GM18520 (cell line): ENCODE data around the gene CHIA.
"Not testable (repeated sequence)": the region's sequence is repeated elsewhere in the genome, so short reads cannot be mapped to it uniquely, and the experiment has no call there.

ENCODE experiments used
- ATAC-seq: cut with Tn5 transposase; IDR thresholded peaks from one replicate; pipeline ENCODE4 v1.9.1; 2021; ENCODE audit not compliant: unreplicated experiment

Gene CHIA

GRCh38 chr1:111283838-111284237, 6.8 kb upstream of the CHIA start:
- ATAC-seq, result no peak

- ATAC-seq, result no peak
Measured at GRCh38 chr1:111285879-111286278, 4.8 kb upstream of the CHIA start.

GRCh38 chr1:111286912-111287311, 3.7 kb upstream of the CHIA start:
- no peak for ATAC-seq

GRCh38 chr1:111289371-111289770, 1.3 kb upstream of the CHIA start:
- ATAC-seq, result no peak

GRCh38 chr1:111290104-111290503, 547 bp upstream of the CHIA start:
- no peak for ATAC-seq

GRCh38 chr1:111294390-111294789, 3.7 kb downstream of the CHIA start:
- no peak for ATAC-seq

GRCh38 chr1:111302374-111302773, 11.7 kb downstream of the CHIA start:
- ATAC-seq, result no peak

- ATAC-seq, result no peak
Measured at GRCh38 chr1:111309690-111310089, 19.0 kb downstream of the CHIA start.

GRCh38 chr1:111318523-111318922, 27.9 kb downstream of the CHIA start:
- no peak for ATAC-seq

- no peak for ATAC-seq
Measured at GRCh38 chr1:111320066-111320879, 29.6 kb downstream of the CHIA start.

GRCh38 chr1:111323231-111323630, 32.6 kb downstream of the CHIA start:
- no peak for ATAC-seq

- peak; percentile 43 for ATAC-seq
Measured at GRCh38 chr1:111332190-111332589, 41.5 kb downstream of the CHIA start.

GRCh38 chr1:111334169-111334568, 43.5 kb downstream of the CHIA start:
- ATAC-seq, result no peak

- ATAC-seq, result not testable (repeated sequence)
Measured at GRCh38 chr1:111335214-111335877, 44.7 kb downstream of the CHIA start.

- not testable (repeated sequence) for ATAC-seq
Measured at GRCh38 chr1:111338849-111339248, 48.2 kb downstream of the CHIA start.

- peak; percentile 66 for ATAC-seq
Measured at GRCh38 chr1:111346089-111346885, 55.6 kb downstream of the CHIA start.

GRCh38 chr1:111347026-111347425, 56.4 kb downstream of the CHIA start:
- no peak for ATAC-seq

- no peak for ATAC-seq
Measured at GRCh38 chr1:111351700-111352099, 61.0 kb downstream of the CHIA start.

- ATAC-seq, result no peak
Measured at GRCh38 chr1:111354584-111354983, 63.9 kb downstream of the CHIA start.

- no peak for ATAC-seq
Measured at GRCh38 chr1:111358964-111359363, 68.3 kb downstream of the CHIA start.

GRCh38 chr1:111359376-111359775, 68.7 kb downstream of the CHIA start:
- ATAC-seq, result no peak

- not testable (repeated sequence) for ATAC-seq
Measured at GRCh38 chr1:111360257-111360656, 69.6 kb downstream of the CHIA start.
